GM18909 (cell line): ENCODE measurements around the gene TRIP4.
"Not testable (repeated sequence)": the region's sequence is repeated elsewhere in the genome, so short reads cannot be mapped to it uniquely, and the experiment has no call there.

Experiments
- ATAC-seq: cut with Tn5 transposase; IDR thresholded peaks from one replicate; pipeline ENCODE4 v1.9.1; 2021; ENCODE audit warnings: mild to moderate bottlenecking; ENCODE audit not compliant: unreplicated experiment, poor library complexity

Gene TRIP4

GRCh38 chr15:64380130-64380870, 7.3 kb upstream of the TRIP4 start:
- not testable (repeated sequence) for ATAC-seq

GRCh38 chr15:64381000-64381751, 6.5 kb upstream of the TRIP4 start, which contains the start of gene PCLAF:
Gene PCLAF (minus strand): TSS chr15:64381441. CDS start chr15:64381371, 70 bp downstream.
- ATAC-seq = peak; percentile 99

- no peak for ATAC-seq
These were observed 3.9 kb upstream of the TRIP4 start for GRCh38 chr15:64383760-64384159.

- no peak for ATAC-seq
These were observed 1.3 kb upstream of the TRIP4 start for GRCh38 chr15:64386291-64386690.

- no peak for ATAC-seq
These were observed 1.4 kb downstream of the TRIP4 start for GRCh38 chr15:64389036-64389435.

- ATAC-seq = not testable (repeated sequence)
These were observed 4.8 kb downstream of the TRIP4 start for GRCh38 chr15:64392471-64392870.

- no peak for ATAC-seq
These were observed 9.2 kb downstream of the TRIP4 start for GRCh38 chr15:64396789-64397188.

- ATAC-seq = no peak
These were observed 10.9 kb downstream of the TRIP4 start for GRCh38 chr15:64398575-64398974.

GRCh38 chr15:64400583-64400982, 12.9 kb downstream of the TRIP4 start:
- no peak for ATAC-seq

GRCh38 chr15:64412216-64412615, 24.6 kb downstream of the TRIP4 start:
- no peak for ATAC-seq

- no peak for ATAC-seq
These were observed 35.1 kb downstream of the TRIP4 start for GRCh38 chr15:64422697-64423096.

- ATAC-seq = no peak
These were observed 36.3 kb downstream of the TRIP4 start for GRCh38 chr15:64423970-64424369.

GRCh38 chr15:64425221-64425620, 37.6 kb downstream of the TRIP4 start:
- ATAC-seq = no peak

- no peak for ATAC-seq
These were observed 39.3 kb downstream of the TRIP4 start for GRCh38 chr15:64426845-64427465.

GRCh38 chr15:64429448-64429847, 41.8 kb downstream of the TRIP4 start:
- no peak for ATAC-seq

GRCh38 chr15:64430000-64430735, 42.5 kb downstream of the TRIP4 start:
- no peak for ATAC-seq

- no peak for ATAC-seq
These were observed 50.3 kb downstream of the TRIP4 start for GRCh38 chr15:64437982-64438381.

GRCh38 chr15:64438653-64439447, 51.2 kb downstream of the TRIP4 start:
- ATAC-seq = no peak

- no peak for ATAC-seq
These were observed 54.2 kb downstream of the TRIP4 start for GRCh38 chr15:64441852-64442251.

GRCh38 chr15:64443016-64443415, 55.4 kb downstream of the TRIP4 start:
- no peak for ATAC-seq
